HG03558 (cell line): Measurements from ENCODE around the gene KLHL6.
"Not testable (repeated sequence)": the region's sequence is repeated elsewhere in the genome, so short reads cannot be mapped to it uniquely, and the experiment has no call there.

Experiments used
- ATAC-seq: cut with Tn5 transposase; IDR thresholded peaks from one replicate; pipeline ENCODE4 v1.9.1; 2021; ENCODE audit warnings: moderate number of reproducible peaks; ENCODE audit not compliant: unreplicated experiment; ENCODE audit errors: extremely low read depth

KLHL6 gene

GRCh38 chr3:183533412-183534132 lies 21.9 kb downstream of the KLHL6 start:
- ATAC-seq = peak; percentile 30

DNA sequence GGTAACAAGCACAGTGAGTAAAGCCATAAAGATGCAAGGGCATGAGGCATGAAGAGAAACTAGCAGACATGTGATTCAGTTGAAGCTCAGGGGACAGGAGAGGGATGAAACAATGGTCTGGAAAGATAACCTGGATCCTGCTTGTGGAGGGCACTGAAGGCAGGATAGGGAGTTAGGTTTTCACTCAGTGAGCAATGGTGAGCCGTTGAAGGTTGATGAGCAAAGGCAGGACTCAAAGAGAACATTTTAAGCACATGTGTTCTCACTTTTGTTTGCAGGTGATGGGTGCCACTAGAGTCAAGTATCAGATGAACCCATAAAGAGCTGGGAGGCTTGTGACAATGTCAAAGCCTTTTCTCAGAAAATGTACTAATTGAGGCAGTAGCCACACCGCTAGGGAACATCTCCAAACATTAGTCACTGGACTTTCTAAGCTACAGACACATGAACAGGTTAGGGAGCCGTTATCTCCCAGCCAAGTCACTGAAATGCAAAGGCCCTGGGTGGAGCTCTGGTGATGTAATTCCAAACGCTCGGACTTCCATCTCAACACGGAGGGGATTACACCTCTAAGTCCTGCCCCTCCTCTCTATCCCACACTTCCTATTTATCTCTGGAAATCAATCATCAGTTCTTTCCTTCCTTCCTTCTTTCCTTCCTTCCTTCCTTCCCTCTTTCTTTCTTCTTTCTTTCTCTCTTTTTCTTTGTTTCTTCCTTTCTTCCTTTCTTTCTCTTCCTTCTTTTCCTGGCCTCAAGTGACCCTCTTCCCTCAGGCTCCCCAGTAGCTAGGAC lies 22.7 kb downstream of the KLHL6 start:
- no peak for ATAC-seq

GRCh38 chr3:183529717-183530116 lies 25.8 kb downstream of the KLHL6 start:
- no peak for ATAC-seq

DNA sequence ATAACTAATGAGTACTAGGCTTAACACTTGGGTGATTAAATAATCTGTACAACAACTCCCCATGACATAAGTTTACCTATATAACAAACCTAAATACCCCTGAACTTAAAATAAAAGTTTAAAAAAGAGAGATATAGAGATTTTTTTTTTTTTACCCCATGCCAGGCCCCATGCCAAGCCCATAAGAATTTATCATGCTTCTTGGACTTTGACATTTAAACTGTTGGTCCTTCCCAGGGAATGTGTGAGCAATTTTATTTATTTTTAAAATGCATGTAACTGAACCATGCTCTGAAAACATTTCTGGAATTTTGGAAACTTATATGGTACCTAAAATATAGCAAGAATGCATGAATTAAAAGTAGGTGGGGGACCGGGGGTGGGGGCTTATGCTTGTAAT lies 26.3 kb downstream of the KLHL6 start:
- ATAC-seq = no peak

DNA sequence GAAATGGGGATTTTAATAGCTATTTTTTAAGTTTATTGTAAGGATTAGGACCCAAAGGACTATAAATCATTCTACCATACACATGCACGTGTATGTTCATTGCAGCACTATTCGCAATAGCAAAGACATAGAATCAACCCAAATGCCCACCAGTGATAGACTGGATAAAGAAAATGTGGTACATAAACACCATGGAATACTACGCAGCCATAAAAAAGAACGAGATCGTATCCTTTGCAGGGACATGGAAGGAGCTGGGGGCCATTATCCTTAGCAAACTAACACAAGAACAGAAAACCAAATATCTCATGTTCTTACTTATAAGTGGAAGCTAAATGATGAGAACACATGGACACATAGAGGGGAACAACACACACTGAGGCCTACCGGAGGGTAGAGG lies 26.7 kb downstream of the KLHL6 start:
- ATAC-seq = not testable (repeated sequence)

- ATAC-seq = peak; percentile 81
Observed at GRCh38 chr3:183527428-183528379, 27.8 kb downstream of the KLHL6 start.

DNA sequence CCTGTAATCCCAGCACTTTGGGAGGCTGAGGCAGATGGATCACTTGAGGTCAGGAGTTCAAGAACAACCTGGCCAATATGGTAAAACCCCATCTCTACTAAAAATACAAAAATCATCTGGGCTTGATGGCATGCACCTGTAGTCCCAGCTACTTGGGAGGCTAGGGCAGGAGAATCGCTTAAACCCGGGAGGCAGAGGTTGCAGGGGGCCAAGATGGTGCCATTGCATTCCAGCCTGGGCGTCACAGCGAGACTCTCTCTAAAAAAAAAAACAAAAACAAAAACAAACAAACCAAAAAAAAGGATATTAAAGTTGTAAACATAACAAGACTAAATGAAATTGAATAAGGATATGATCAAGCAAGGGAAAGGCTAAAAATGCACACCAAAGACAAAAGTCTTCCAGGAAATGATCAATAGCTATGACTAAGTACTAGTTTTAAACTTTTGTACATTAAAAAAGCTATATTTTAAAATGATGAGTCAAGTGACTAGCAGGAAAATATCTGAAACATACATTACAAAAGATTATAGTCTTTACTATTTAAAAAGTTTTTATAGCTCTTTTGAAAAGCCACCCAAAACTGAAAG lies 28.6 kb downstream of the KLHL6 start:
- ATAC-seq = no peak

GRCh38 chr3:183524476-183524875 lies 31.0 kb downstream of the KLHL6 start:
- no peak for ATAC-seq

DNA sequence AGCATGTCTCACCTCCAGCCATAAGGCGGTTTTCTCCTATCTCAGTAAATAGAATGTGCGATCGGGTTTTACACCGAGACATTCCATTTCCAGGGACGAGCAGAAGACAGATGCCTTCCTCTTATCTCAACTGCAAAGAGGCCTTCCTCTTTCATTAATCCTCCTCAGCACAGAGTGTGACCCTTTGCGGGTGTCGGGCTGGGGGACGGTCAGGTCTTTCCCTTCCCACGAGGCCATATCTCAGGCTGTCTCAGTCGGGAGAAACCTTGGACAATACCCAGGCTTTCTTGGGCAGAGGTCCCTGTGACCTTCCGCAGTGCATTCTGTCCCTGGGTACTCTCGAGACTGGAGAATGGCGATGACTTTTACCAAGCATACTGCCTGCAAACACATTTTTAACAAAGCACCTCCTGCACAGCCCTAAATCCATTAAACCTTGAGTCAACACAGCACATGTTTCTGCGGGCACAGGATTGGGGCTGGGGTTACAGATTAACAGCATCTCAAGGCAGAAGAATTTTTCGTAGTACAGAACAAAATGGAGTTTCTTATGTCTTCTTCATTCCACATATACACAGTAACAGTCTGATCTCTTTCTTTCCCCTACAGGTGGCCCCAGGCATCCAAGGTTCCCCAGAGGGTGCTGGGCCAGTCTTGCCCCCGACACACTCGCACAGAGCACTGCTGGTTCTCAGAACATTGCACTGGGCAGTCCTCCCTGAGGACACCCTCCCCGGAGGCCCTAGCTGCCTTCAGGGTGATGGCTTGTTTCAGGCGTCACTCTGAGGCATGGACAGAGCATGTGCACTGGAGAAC lies 34.6 kb downstream of the KLHL6 start:
- not testable (repeated sequence) for ATAC-seq

DNA sequence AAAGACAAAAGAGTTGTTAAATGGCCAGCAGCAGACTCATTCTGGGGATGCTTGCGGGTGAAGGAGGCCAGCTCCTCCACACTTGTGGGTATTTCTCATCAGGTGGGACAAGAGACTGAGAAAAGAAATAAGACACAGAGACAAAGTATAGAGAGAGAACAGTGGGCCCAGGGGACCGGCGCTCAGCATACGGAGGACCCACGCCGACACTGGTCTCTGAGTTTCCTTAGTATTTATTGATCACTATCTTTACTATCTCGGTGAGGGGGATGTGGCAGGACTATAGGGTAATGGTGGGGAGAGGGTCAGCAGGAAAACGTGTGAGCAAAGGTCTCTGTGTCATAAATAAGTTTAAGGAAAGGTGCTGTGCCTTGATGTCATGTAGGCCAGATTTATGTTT lies 35.2 kb downstream of the KLHL6 start:
- ATAC-seq = not testable (repeated sequence)

GRCh38 chr3:183519891-183520290 lies 35.6 kb downstream of the KLHL6 start:
- no peak for ATAC-seq

DNA sequence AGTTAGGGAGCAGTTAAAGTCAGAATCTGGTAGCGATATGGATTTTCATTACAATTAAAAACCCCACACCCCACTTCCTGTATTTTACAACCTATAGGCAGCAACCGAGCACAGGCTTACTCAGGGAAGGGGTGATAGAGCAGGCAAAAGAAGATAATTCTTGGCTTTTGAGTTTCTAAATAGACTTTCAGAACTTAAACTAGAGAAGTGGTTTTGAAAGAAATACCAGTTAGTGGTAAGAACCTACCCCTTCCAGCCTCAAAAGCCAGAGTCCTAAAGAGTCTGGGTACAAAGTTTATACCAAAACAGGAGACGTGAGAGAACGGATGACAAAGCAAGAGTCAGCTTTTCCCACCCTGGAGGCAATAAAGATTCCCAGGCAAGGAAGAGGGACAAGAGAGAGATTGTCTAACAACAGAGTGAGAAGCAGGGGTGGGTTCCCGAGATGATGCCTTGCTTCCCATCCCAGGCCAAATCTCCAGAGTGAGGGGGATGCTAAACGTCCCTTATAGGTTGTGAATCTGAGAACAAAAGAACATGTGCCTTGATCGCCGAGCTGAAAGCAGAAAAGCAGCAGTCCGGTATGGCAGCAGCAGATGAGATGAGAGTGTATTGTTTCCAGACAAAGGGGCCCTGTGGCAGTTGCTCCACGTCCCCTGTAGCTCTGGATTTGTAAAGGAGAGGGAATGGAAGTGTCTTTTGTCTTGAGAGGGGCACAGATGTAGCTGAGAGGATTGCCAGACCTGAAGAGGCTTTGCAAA lies 36.8 kb downstream of the KLHL6 start:
- no peak for ATAC-seq

DNA sequence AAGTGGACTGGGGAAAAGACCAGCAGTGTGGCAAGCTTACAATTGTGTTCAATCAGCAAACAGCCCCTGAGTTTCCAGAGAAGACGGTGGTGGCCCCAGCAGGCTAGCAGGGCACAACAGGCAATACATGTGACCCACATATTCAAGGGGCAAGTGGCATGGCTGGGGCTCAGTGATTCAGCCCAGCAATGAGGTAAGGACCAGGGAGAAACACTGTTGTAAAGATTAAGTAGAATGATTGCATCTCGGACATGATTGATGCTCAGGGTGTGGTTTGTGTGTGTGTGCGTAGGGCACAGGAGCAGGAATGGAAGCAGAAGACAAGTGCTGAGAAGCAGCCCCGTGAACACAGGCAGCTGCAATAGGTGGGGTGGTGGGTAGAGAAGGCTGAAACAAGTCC lies 37.9 kb downstream of the KLHL6 start:
- ATAC-seq = no peak

DNA sequence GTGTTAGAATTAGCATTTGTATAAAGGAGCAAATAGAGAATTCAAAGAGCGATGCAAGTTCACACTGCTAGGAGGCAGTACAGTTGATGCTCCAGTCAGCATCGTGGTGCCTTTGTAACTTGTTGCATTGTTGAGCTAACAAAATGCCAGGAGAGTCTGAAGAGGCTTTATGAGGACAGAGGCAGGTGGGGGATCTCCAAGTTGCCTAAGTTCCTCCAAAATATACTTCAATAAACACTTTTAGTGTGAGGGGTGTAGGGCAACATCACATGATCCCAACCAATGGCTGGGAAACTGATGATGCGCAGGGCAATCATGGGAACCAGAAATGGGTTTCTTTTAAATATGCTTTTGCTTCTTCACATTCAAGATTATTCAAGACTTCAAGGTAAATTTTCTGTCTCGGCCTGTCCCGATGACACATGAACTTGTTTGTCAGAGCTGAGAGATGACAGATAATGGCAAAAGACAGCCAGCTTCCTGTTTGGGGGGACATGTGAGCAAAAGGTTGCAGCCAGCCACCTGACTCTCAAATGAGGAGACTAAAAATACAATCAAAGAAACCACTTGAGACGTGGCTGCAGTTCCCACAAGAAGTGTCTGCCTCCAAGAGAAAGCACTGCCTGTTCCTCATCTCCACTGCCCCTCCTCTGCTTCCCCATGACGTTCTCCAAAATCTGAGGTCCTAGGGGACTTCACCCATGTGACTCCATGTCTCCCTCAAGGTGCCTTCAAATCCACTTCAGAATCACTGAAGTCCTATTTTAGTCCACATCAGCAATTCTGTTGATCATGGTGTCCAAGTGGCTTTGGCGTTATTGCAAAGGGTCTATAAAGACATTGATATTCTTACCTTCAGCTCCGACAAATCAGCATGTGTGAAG lies 39.3 kb downstream of the KLHL6 start:
- ATAC-seq = peak; percentile 53

- no peak for ATAC-seq
Observed at GRCh38 chr3:183514021-183514420, 41.5 kb downstream of the KLHL6 start.

DNA sequence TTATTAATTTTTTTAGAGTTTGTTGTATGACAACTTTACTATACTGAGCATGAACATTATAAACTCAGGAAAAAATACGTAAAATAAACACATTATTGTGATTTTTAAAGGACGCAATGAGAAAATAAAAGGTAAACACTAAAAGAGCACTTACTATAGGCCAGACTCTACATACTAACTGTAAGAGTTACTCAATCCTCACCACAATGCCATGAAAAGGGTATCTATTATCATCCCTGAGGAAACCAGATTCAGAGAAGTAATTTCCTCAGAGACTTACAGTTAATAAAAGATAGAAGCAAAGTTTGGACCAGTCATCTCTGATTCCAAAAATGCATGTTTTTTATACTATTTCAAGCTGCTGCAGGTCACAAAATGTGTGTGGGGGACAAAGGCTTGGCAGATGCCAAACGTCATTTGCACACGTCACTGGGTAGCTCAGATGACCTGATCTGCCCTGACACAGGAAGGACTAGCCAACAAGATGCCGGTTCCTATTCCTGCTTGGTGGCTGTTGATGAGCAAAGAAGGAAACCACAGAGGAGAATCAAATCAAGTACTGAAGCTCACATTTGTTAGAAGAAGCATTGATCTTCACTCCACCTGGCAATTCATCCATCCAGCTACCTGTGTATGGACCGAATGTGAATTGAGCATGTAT lies 42.3 kb downstream of the KLHL6 start:
- ATAC-seq = no peak
